Endodermal cell (in vitro differentiated cells): ENCODE data around the gene CCDC15. TPM values are rescaled to one million over a fixed set of nuclear protein-coding genes. Genes with fewer than 3 reads are reported as not detected.

ENCODE experiments used
- DNase-seq: peaks from one replicate; pipeline ENCODE4 v3.0.0-alpha.2; 2017
- H3K27ac ChIP-seq: 2 replicates; pipeline ENCODE4 v1.5.1; 2013; ENCODE audit warnings: mild to moderate bottlenecking, low read depth, low read length, moderate library complexity
- H3K27me3 ChIP-seq: 2 replicates; pipeline ENCODE4 v1.6.1; 2013; ENCODE audit warnings: mild to moderate bottlenecking, low read length, moderate library complexity; ENCODE audit not compliant: insufficient read depth, control insufficient read depth, poor library complexity, severe bottlenecking
- H3K36me3 ChIP-seq: 2 replicates; pipeline ENCODE4 v1.7.0; 2013; ENCODE audit warnings: mild to moderate bottlenecking, low read length, moderate library complexity; ENCODE audit not compliant: control insufficient read depth, insufficient read depth
- H3K4me1 ChIP-seq: one replicate; pipeline ENCODE4 v1.7.0; 2013; ENCODE audit warnings: low read length; ENCODE audit not compliant: control insufficient read depth, insufficient read depth
- H3K4me3 ChIP-seq: 2 replicates; pipeline ENCODE4 v1.5.1; 2013; ENCODE audit warnings: mild to moderate bottlenecking, low read length, moderate library complexity
- H3K9ac ChIP-seq: 2 replicates; pipeline ENCODE4 v1.6.1; 2013; ENCODE audit warnings: mild to moderate bottlenecking, low read length, moderate library complexity; ENCODE audit not compliant: poor library complexity, severe bottlenecking; ENCODE audit errors: extremely low read depth
- H3K9me3 ChIP-seq: 2 replicates; pipeline ENCODE4 v1.6.1; 2013; ENCODE audit warnings: mild to moderate bottlenecking, low read length, moderate library complexity; ENCODE audit not compliant: control insufficient read depth
- H3K27ac Mint-ChIP-seq: 2 replicates; pipeline ENCODE4 v1.8.0; 2020; ENCODE audit warnings: mixed read lengths
- H3K27me3 Mint-ChIP-seq: 2 replicates; pipeline ENCODE4 v1.8.0; 2021; ENCODE audit warnings: mild to moderate bottlenecking, mixed read lengths; ENCODE audit not compliant: insufficient read depth
- H3K36me3 Mint-ChIP-seq: 2 replicates; pipeline ENCODE4 v1.8.0; 2020; ENCODE audit warnings: low read depth, mixed read lengths
- H3K4me1 Mint-ChIP-seq: 2 replicates; pipeline ENCODE4 v1.8.0; 2020; ENCODE audit warnings: mixed read lengths
- H3K4me3 Mint-ChIP-seq: 2 replicates; pipeline ENCODE4 v1.8.0; 2020; ENCODE audit warnings: mild to moderate bottlenecking, moderate library complexity, mixed read lengths
- H3K9me3 Mint-ChIP-seq: 2 replicates; pipeline ENCODE4 v1.8.0; 2020; ENCODE audit warnings: mild to moderate bottlenecking, mixed read lengths
- WGBS, 2 experiments: methylation state at CpG; one replicate each; pipeline versions ENCODE4 v1.1.5 to v1.1.7; 2013; ENCODE audit warnings: missing lambda C conversion rate in 2 of 2, mixed read lengths in 1 of 2; ENCODE audit not compliant: insufficient coverage in 1 of 2, insufficient read length in 1 of 2; 5-methylcytosine and 5-hydroxymethylcytosine counted together
- total RNA-seq, 2 donors: library from RNA; stranded (reverse); fragmentation: NEBNext Ultra II Directional in 1 of 2; extraction: Animal tissue kit (Norgen Biotek cat#: 25700) in 1 of 2; gene quantifications; 2 replicates in 1 of 2; 3 replicates in 1 of 2; pipeline ENCODE4 v1.2.1, GENCODE V29; 2021
- TF ChIP-seq, protein P1 (sequence below): fragments of 200-600 bp; sonication (generic); conservative IDR thresholded peaks from 2 replicates; pipeline ENCODE4 v1.5.0; 2021; ENCODE audit warnings: antibody characterized with exemption, mild to moderate bottlenecking

CCDC15 gene
- total RNA-seq, 2 donors from 2014 or later = 3.3 TPM

DNA sequence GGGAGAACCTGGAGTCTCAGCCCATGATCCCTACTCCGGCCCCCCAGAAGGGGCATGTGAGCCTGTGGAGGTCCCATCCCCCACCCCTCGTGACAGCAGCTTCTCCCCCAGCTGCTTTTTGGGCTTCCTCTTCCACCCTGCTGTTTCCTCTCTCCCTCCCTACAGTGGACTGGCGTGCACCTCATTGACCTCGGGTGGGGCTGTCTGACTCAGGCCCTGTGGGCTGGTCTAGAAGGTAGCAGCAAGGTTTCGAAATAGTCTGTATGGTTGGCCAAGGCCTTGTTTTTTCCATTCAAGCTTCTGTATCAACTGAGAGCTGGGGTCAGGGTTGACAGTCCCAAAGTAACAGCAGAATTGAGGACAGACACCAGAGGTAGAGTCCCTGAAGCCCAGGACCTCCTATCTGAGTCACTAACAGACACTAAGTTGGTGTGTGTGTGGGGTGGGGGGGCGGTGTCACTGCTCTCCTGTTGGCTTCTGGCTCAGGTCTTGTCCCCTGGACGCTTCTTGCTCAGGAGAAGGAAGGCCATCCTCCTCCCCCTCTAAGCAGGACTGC lies 116.8 kb downstream of the CCDC15 start:
- H3K4me3 ChIP-seq = no peak overlapping the region
- peaks cover 27% of the 10 kb centered on the region for H3K4me1 Mint-ChIP-seq
- no peak overlapping the region for H3K27ac ChIP-seq
- H3K9me3 ChIP-seq = no peaks in the 10 kb centered on the region
- H3K27me3 ChIP-seq = peaks cover 7% of the 10 kb centered on the region
- H3K27me3 Mint-ChIP-seq = peaks cover 18% of the 10 kb centered on the region
- no peak overlapping the region for H3K4me3 Mint-ChIP-seq
- no peaks in the 10 kb centered on the region for H3K36me3 ChIP-seq
- H3K36me3 Mint-ChIP-seq = no peaks in the 10 kb centered on the region
- WGBS, 2 experiments = 89% methylated on average over 3 to 6 of the region's 7 CpGs
- peak; percentile 42 for DNase-seq
- H3K9ac ChIP-seq = no peak overlapping the region
- peaks cover 8% of the 10 kb centered on the region for H3K4me1 ChIP-seq
- no peaks in the 10 kb centered on the region for H3K9me3 Mint-ChIP-seq
- TF ChIP-seq, protein P1, sequence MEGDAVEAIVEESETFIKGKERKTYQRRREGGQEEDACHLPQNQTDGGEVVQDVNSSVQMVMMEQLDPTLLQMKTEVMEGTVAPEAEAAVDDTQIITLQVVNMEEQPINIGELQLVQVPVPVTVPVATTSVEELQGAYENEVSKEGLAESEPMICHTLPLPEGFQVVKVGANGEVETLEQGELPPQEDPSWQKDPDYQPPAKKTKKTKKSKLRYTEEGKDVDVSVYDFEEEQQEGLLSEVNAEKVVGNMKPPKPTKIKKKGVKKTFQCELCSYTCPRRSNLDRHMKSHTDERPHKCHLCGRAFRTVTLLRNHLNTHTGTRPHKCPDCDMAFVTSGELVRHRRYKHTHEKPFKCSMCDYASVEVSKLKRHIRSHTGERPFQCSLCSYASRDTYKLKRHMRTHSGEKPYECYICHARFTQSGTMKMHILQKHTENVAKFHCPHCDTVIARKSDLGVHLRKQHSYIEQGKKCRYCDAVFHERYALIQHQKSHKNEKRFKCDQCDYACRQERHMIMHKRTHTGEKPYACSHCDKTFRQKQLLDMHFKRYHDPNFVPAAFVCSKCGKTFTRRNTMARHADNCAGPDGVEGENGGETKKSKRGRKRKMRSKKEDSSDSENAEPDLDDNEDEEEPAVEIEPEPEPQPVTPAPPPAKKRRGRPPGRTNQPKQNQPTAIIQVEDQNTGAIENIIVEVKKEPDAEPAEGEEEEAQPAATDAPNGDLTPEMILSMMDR = no peak
- no peak overlapping the region for H3K27ac Mint-ChIP-seq

DNA sequence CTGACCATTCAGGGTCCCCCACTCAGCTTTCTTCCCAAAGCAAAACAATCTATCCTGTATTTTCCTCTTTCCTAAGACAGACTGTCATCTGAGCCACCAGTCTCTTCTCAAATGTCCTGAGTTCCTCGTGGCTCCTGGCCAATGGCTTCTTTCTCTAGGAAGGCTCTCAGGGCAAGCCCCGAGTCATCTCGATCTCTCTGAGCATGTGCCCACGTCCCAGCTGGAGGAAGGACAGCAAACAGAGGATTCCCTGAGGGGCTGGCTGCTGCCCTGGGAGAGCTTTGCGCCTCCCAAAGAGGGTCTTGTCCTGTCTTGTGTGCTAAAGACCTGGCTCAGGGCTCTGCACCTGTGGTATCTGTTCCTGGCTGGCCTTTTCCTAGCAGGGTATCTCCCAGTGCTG lies 117.4 kb downstream of the CCDC15 start:
- no peak overlapping the region for H3K27ac Mint-ChIP-seq
- DNase-seq = peak; percentile 48
- no peak overlapping the region for H3K4me3 ChIP-seq
- H3K9ac ChIP-seq = no peak overlapping the region
- H3K36me3 Mint-ChIP-seq = no peaks in the 10 kb centered on the region
- H3K27ac ChIP-seq = no peak overlapping the region
- no peaks in the 10 kb centered on the region for H3K9me3 Mint-ChIP-seq
- H3K4me1 Mint-ChIP-seq = peaks cover 27% of the 10 kb centered on the region
- peaks cover 12% of the 10 kb centered on the region for H3K27me3 Mint-ChIP-seq
- H3K4me1 ChIP-seq = peaks cover 8% of the 10 kb centered on the region
- H3K4me3 Mint-ChIP-seq = no peak overlapping the region
- H3K27me3 ChIP-seq = peaks cover under 1% of the 10 kb centered on the region
- TF ChIP-seq, protein P1 = no peak
- H3K9me3 ChIP-seq = no peaks in the 10 kb centered on the region
- no peaks in the 10 kb centered on the region for H3K36me3 ChIP-seq
- 57 to 62% methylated on average over 4 to 5 of the region's 5 CpGs for WGBS, 2 experiments

DNA sequence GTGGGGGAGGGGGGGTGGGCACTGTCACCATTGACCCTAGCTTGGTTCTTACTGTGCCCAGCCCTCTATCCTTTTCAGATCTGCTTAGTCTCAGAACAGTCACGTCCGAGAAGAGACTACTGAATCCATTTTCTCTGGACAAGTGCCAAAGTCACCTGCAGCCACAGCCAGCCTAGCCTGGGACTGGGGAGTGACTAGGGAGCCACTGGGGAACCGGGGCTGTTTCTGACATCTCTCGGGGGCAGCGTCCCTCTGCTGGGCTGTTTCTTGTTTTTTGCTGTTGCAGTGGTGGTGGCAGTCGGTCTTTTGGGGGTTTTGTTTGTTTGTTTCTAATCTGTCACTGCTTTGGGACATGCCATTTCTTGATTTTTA lies 117.8 kb downstream of the CCDC15 start:
- H3K4me1 Mint-ChIP-seq = peaks cover 27% of the 10 kb centered on the region
- DNase-seq = peak; percentile 45

More for the DNA sequence above, 117.8 kb downstream of the CCDC15 start:
- no peaks in the 10 kb centered on the region for H3K36me3 Mint-ChIP-seq
- WGBS, 2 experiments = 91 to 100% methylated on average over 2 to 6 of the region's 6 CpGs
- H3K9ac ChIP-seq = no peak overlapping the region
- H3K9me3 ChIP-seq = no peaks in the 10 kb centered on the region
- H3K27me3 ChIP-seq = no peaks in the 10 kb centered on the region
- H3K4me1 ChIP-seq = peaks cover 8% of the 10 kb centered on the region
- H3K4me3 Mint-ChIP-seq = no peak overlapping the region
- no peak overlapping the region for H3K27ac ChIP-seq
- no peaks in the 10 kb centered on the region for H3K36me3 ChIP-seq
- no peak overlapping the region for H3K4me3 ChIP-seq
- H3K9me3 Mint-ChIP-seq = no peaks in the 10 kb centered on the region
- peaks cover 12% of the 10 kb centered on the region for H3K27me3 Mint-ChIP-seq
- TF ChIP-seq, protein P1 = peak; percentile 17
- H3K27ac Mint-ChIP-seq = no peak overlapping the region
